Prostate gland (tissue), 2 donors: ENCODE measurements around the gene TBC1D30.

ENCODE experiments used
- CTCF ChIP-seq, 4 experiments: fragments of 200-600 bp in 2 of 4; fragments of 450-650 bp in 2 of 4; sonication (generic) in 2 of 4; IDR thresholded peaks; 1 replicate in 3 of 4; 2 replicates in 1 of 4; pipeline ENCODE4 v1.5.1; 2016 to 2019; ENCODE audit warnings: antibody characterized with exemption in 4 of 4, mild to moderate bottlenecking in 2 of 4, moderate library complexity in 2 of 4
- POLR2A ChIP-seq: fragments of 450-650 bp; IDR thresholded peaks from one replicate; pipeline ENCODE4 v1.6.1; 2016; ENCODE audit warnings: antibody characterized with exemption, mild to moderate bottlenecking
- POLR2AphosphoS5 ChIP-seq: sonication (generic); formaldehyde crosslinking; IDR thresholded peaks from one replicate; pipeline ENCODE4 v1.6.1; 2017; ENCODE audit warnings: antibody characterized with exemption

- TF ChIP-seq CTCF (IDR thresholded peaks at IDR 0.05): no peak
- no peak for TF ChIP-seq POLR2A
- TF ChIP-seq POLR2AphosphoS5: peak; percentile 21
These were observed 69.5 kb downstream of the TBC1D30 start for GRCh38 chr12:64893961-64894360.
